ENCODE results near the gene ENOX1. TPM values are rescaled to one million over a fixed set of nuclear protein-coding genes. Genes with fewer than 3 reads are reported as not detected.

Gene ENOX1
- total RNA-seq, 1 donor from 2014 or later, result 2.5 TPM

- Mint-ChIP-seq H3K27ac (no peak overlapping the region), H3K4me1 (ENCODE audit: low read depth) (no peaks in the 10 kb centered on the region), H3K9me3 (ENCODE audit: low read depth) (no peaks in the 10 kb centered on the region)
Measured at GRCh38 chr13:43579321-43579720, 207.5 kb downstream of the ENOX1 start.

GRCh38 chr13:43574605-43575004 is 212.2 kb downstream of the ENOX1 start:
- H3K9me3 Mint-ChIP-seq (ENCODE audit: low read depth), result no peaks in the 10 kb centered on the region
- H3K4me3 Mint-ChIP-seq (ENCODE audit: low read depth), result no peak overlapping the region
- TF ChIP-seq CTCF (IDR thresholded peaks at IDR 0.05; ENCODE audit: unreplicated experiment), result no peak
- DNase-seq (ENCODE audit: low spot score, unreplicated experiment), result no peak
- peaks cover 15% of the 10 kb centered on the region for H3K4me1 Mint-ChIP-seq (ENCODE audit: low read depth)
- H3K27ac Mint-ChIP-seq, result no peak overlapping the region
- no peaks in the 10 kb centered on the region for H3K27me3 Mint-ChIP-seq
- no peaks in the 10 kb centered on the region for H3K36me3 Mint-ChIP-seq (ENCODE audit: insufficient read depth)

More at GRCh38 chr13:43579321-43579720, 207.5 kb downstream of the ENOX1 start:
- Mint-ChIP-seq H3K36me3 (ENCODE audit: insufficient read depth) (no peaks in the 10 kb centered on the region), H3K27me3 (no peaks in the 10 kb centered on the region), H3K4me3 (ENCODE audit: low read depth) (no peak overlapping the region)
- TF ChIP-seq CTCF (IDR thresholded peaks at IDR 0.05; ENCODE audit: unreplicated experiment), result no peak
- DNase-seq (ENCODE audit: low spot score, unreplicated experiment), result no peak

GRCh38 chr13:43573802-43574514 is 212.8 kb downstream of the ENOX1 start:
- no peak for TF ChIP-seq CTCF (IDR thresholded peaks at IDR 0.05; ENCODE audit: unreplicated experiment)
- DNase-seq (ENCODE audit: low spot score, unreplicated experiment), result no peak
- Mint-ChIP-seq H3K27ac (no peak overlapping the region), H3K9me3 (ENCODE audit: low read depth) (no peaks in the 10 kb centered on the region), H3K36me3 (ENCODE audit: insufficient read depth) (no peaks in the 10 kb centered on the region), H3K4me1 (ENCODE audit: low read depth) (peaks cover 17% of the 10 kb centered on the region), H3K27me3 (no peaks in the 10 kb centered on the region), H3K4me3 (ENCODE audit: low read depth) (no peak overlapping the region)

- H3K9me3 Mint-ChIP-seq (ENCODE audit: low read depth), result no peaks in the 10 kb centered on the region
- no peak for DNase-seq (ENCODE audit: low spot score, unreplicated experiment)
- H3K36me3 Mint-ChIP-seq (ENCODE audit: insufficient read depth), result no peaks in the 10 kb centered on the region
- no peak overlapping the region for H3K27ac Mint-ChIP-seq
- H3K4me3 Mint-ChIP-seq (ENCODE audit: low read depth), result no peak overlapping the region
- H3K4me1 Mint-ChIP-seq (ENCODE audit: low read depth), result peaks cover 18% of the 10 kb centered on the region
- no peaks in the 10 kb centered on the region for H3K27me3 Mint-ChIP-seq
- no peak for TF ChIP-seq CTCF (IDR thresholded peaks at IDR 0.05; ENCODE audit: unreplicated experiment)
Measured at GRCh38 chr13:43573361-43573740, 213.4 kb downstream of the ENOX1 start.

GRCh38 chr13:43572656-43573360 is 214.0 kb downstream of the ENOX1 start:
- DNase-seq (ENCODE audit: low spot score, unreplicated experiment), result no peak
- no peak for TF ChIP-seq CTCF (IDR thresholded peaks at IDR 0.05; ENCODE audit: unreplicated experiment)
- Mint-ChIP-seq H3K27me3 (no peaks in the 10 kb centered on the region), H3K9me3 (ENCODE audit: low read depth) (no peaks in the 10 kb centered on the region), H3K27ac (no peak overlapping the region), H3K36me3 (ENCODE audit: insufficient read depth) (no peaks in the 10 kb centered on the region), H3K4me3 (ENCODE audit: low read depth) (no peak overlapping the region), H3K4me1 (ENCODE audit: low read depth) (peaks cover 19% of the 10 kb centered on the region)
